ENCODE data around the gene EEF1AKMT3.
A peak's percentile ranks its signal among the peaks of the same experiment; 100 is the strongest.
"Not testable (repeated sequence)": the region's sequence is repeated elsewhere in the genome, so short reads cannot be mapped to it uniquely, and the experiment has no call there.

EEF1AKMT3 gene

GRCh38 chr12:57766464-57767304, 5.7 kb upstream of the EEF1AKMT3 start, which contains the start of gene CYP27B1:
CYP27B1 (minus strand) TSS chr12:57767078; CDS start chr12:57767041, 37 bp downstream.
- DNase-seq = peak in 1 of 2 donors; percentile 80

GRCh38 chr12:57767305-57767698, 5.1 kb upstream of the EEF1AKMT3 start:
- DNase-seq = peak in 1 of 2 donors; percentile 49

- DNase-seq = no peak
These were observed 4.5 kb upstream of the EEF1AKMT3 start for GRCh38 chr12:57767876-57768275.

- no peak for DNase-seq
These were observed 2.8 kb upstream of the EEF1AKMT3 start for GRCh38 chr12:57769594-57769993.

GRCh38 chr12:57770734-57771133, 1.7 kb upstream of the EEF1AKMT3 start:
- DNase-seq = peak; percentile 51 to 67

GRCh38 chr12:57771236-57771872, 1.1 kb upstream of the EEF1AKMT3 start:
- peak; percentile 97 to 99 for DNase-seq

GRCh38 chr12:57771873-57772428, 463 bp upstream of the EEF1AKMT3 start, which contains the start of gene METTL1:
METTL1 (minus strand) TSS chr12:57772105; CDS start chr12:57772083, 22 bp downstream.
- DNase-seq = peak; percentile 96 to 98

GRCh38 chr12:57774634-57775033, 2.2 kb downstream of the EEF1AKMT3 start:
- DNase-seq = not testable (repeated sequence)

- no peak for DNase-seq
These were observed 2.6 kb downstream of the EEF1AKMT3 start for GRCh38 chr12:57775044-57775443.

- peak; percentile 70 to 83 for DNase-seq
These were observed 3.3 kb downstream of the EEF1AKMT3 start for GRCh38 chr12:57775563-57776246.

- no peak for DNase-seq
These were observed 3.8 kb downstream of the EEF1AKMT3 start for GRCh38 chr12:57776247-57776587.

- no peak for DNase-seq
These were observed 5.0 kb downstream of the EEF1AKMT3 start for GRCh38 chr12:57777367-57777766.

GRCh38 chr12:57777911-57778310, 5.5 kb downstream of the EEF1AKMT3 start:
- peak in 1 of 2 donors; percentile 66 for DNase-seq

GRCh38 chr12:57779736-57780135, 7.3 kb downstream of the EEF1AKMT3 start:
- no peak for DNase-seq

- DNase-seq = no peak
These were observed 8.0 kb downstream of the EEF1AKMT3 start for GRCh38 chr12:57780284-57780897.

GRCh38 chr12:57781244-57781643, 8.8 kb downstream of the EEF1AKMT3 start:
- DNase-seq = peak; percentile 34 to 48

GRCh38 chr12:57781801-57782200, 9.4 kb downstream of the EEF1AKMT3 start:
- DNase-seq = no peak

GRCh38 chr12:57782243-57782607, 9.8 kb downstream of the EEF1AKMT3 start:
- DNase-seq = no peak

- DNase-seq = peak; percentile 87 to 99
These were observed 10.4 kb downstream of the EEF1AKMT3 start, which contains the start of gene TSFM for GRCh38 chr12:57782608-57783465. TSFM (plus strand) TSS chr12:57782787; CDS start chr12:57782802, 15 bp downstream.

GRCh38 chr12:57783466-57783801, 11.0 kb downstream of the EEF1AKMT3 start:
- no peak for DNase-seq

- DNase-seq = no peak
These were observed 11.4 kb downstream of the EEF1AKMT3 start for GRCh38 chr12:57783861-57784260.

GRCh38 chr12:57793920-57794319, 21.5 kb downstream of the EEF1AKMT3 start:
- peak; percentile 79 to 93 for DNase-seq
